Testis (tissue), 3 donors: Measurements from ENCODE around the gene HIPK2. TPM values are rescaled to one million over a fixed set of nuclear protein-coding genes. Genes with fewer than 3 reads are reported as not detected.

Experiments used
- DNase-seq: peaks from one replicate; pipeline ENCODE4 v3.0.0-alpha.2; 2019
- H3K27ac ChIP-seq, 2 donors: fragments of 200-600 bp; sonication (generic); one replicate each; pipeline ENCODE4 v1.5.1; 2019
- H3K27me3 ChIP-seq: fragments of 200-600 bp; sonication (generic); one replicate; pipeline ENCODE4 v1.5.1; 2019
- H3K36me3 ChIP-seq: fragments of 200-600 bp; sonication (generic); one replicate; pipeline ENCODE4 v1.5.1; 2017; ENCODE audit warnings: low read depth; ENCODE audit errors: missing control alignments
- H3K4me1 ChIP-seq: fragments of 200-600 bp; sonication (generic); one replicate; pipeline ENCODE4 v1.5.1; 2019
- H3K4me3 ChIP-seq, 2 donors: fragments of 200-600 bp; sonication (generic); one replicate each; pipeline ENCODE4 v1.5.1; 2017 to 2019
- H3K9me3 ChIP-seq: fragments of 200-600 bp; sonication (generic); one replicate; pipeline ENCODE4 v1.5.1; 2017
- CTCF ChIP-seq, 3 experiments: fragments of 450-650 bp in 2 of 3; fragments of 200-600 bp in 1 of 3; sonication (generic) in 1 of 3; IDR thresholded peaks; one replicate each; pipeline ENCODE4 v1.5.1; 2016 to 2019; ENCODE audit warnings: antibody characterized with exemption in 3 of 3, mild to moderate bottlenecking in 2 of 3, moderate library complexity in 1 of 3
- POLR2A ChIP-seq: fragments of 450-650 bp; IDR thresholded peaks from one replicate; pipeline ENCODE4 v1.6.1; 2017; ENCODE audit warnings: antibody characterized with exemption, mild to moderate bottlenecking, moderate library complexity
- WGBS, 2 donors: methylation state at CpG; one replicate each; pipeline ENCODE4 v1.1.5; 2018; 5-methylcytosine and 5-hydroxymethylcytosine counted together
- intact Hi-C: fragments of 100-400 bp; cut with DNase I; formaldehyde crosslinking; loops from one replicate; pipeline ENCODE4 v1.15.1; 2023; ENCODE audit warnings: low total_unique reads
- polyA plus RNA-seq: library from polyadenylated mRNA; stranded (reverse); fragments of 350-450 nt; fragmentation: Illumina TruSeq; extraction: RNeasy Lipid Tissue Mini Kit (QIAGEN cat#74804); gene quantifications from one replicate; pipeline ENCODE4 v1.2.3, GENCODE V29; 2014; ENCODE audit warnings: low read depth, low replicate concordance; ENCODE audit not compliant: insufficient read depth
- total RNA-seq, 2 donors: library from RNA; depleted of rRNA; stranded (reverse); fragments of >200 nt; gene quantifications; one replicate each; pipeline ENCODE4 v1.2.3, GENCODE V29; 2016

The HIPK2 gene
- total and polyA plus RNA-seq, 3 donors from 2014 or later = 6.3 to 22.4 (median 17.8) TPM

GRCh38 chr7:139663608-139664177 lies 114.1 kb downstream of the HIPK2 start:
- Histone ChIP-seq H3K4me1 (peaks cover 4% of the 10 kb centered on the region), H3K4me3 (no peak overlapping the region), H3K27ac (no peak overlapping the region), H3K27me3 (no peaks in the 10 kb centered on the region), H3K36me3 (no peaks in the 10 kb centered on the region), H3K9me3 (no peaks in the 10 kb centered on the region)
- TF ChIP-seq POLR2A = no peak
- no peak for TF ChIP-seq CTCF (IDR thresholded peaks at IDR 0.05)
- no peak for DNase-seq
- intact Hi-C loops = no loop called here
- 91 to 92% methylated on average over 11 of the region's 11 CpGs for WGBS, 2 donors

- peaks cover 4% of the 10 kb centered on the region for H3K4me1 ChIP-seq
- no peaks in the 10 kb centered on the region for H3K36me3 ChIP-seq
- H3K4me3 ChIP-seq = no peak overlapping the region
- H3K9me3 ChIP-seq = no peaks in the 10 kb centered on the region
- no peak for DNase-seq
- TF ChIP-seq CTCF (IDR thresholded peaks at IDR 0.05) = no peak
- no peak for TF ChIP-seq POLR2A
- intact Hi-C loops = no loop called here
- WGBS, 2 donors = 85 to 88% methylated on average over 3 of the region's 3 CpGs
- H3K27me3 ChIP-seq = no peaks in the 10 kb centered on the region
- H3K27ac ChIP-seq = no peak overlapping the region
Measured at GRCh38 chr7:139661903-139662302, 115.9 kb downstream of the HIPK2 start.

GRCh38 chr7:139661043-139661440 lies 116.8 kb downstream of the HIPK2 start:
- Histone ChIP-seq H3K36me3 (no peaks in the 10 kb centered on the region), H3K27me3 (no peaks in the 10 kb centered on the region), H3K9me3 (no peaks in the 10 kb centered on the region), H3K4me1 (peaks cover 4% of the 10 kb centered on the region), H3K4me3 (no peak overlapping the region), H3K27ac (no peak overlapping the region)
- WGBS, 2 donors = 91 to 98% methylated on average over 2 of the region's 2 CpGs
- intact Hi-C loops = no loop called here
- TF ChIP-seq POLR2A (no peak), CTCF (IDR thresholded peaks at IDR 0.05) (no peak)
- no peak for DNase-seq

GRCh38 chr7:139660317-139661042 lies 117.3 kb downstream of the HIPK2 start:
- 71 to 84% methylated on average over 10 of the region's 10 CpGs for WGBS, 2 donors
- Histone ChIP-seq H3K4me1 (peaks cover 4% of the 10 kb centered on the region), H3K9me3 (no peaks in the 10 kb centered on the region), H3K27ac (no peak overlapping the region), H3K27me3 (no peaks in the 10 kb centered on the region), H3K36me3 (no peaks in the 10 kb centered on the region), H3K4me3 (no peak overlapping the region)
- TF ChIP-seq CTCF (IDR thresholded peaks at IDR 0.05) (no peak), POLR2A (no peak)
- no peak for DNase-seq
- intact Hi-C loops = no loop called here

- no peak overlapping the region for H3K4me3 ChIP-seq
- no peak for DNase-seq
- no peaks in the 10 kb centered on the region for H3K27me3 ChIP-seq
- intact Hi-C loops = no loop called here
- no peak overlapping the region for H3K27ac ChIP-seq
- no peaks in the 10 kb centered on the region for H3K9me3 ChIP-seq
- H3K36me3 ChIP-seq = no peaks in the 10 kb centered on the region
- TF ChIP-seq CTCF (IDR thresholded peaks at IDR 0.05) = no peak
- TF ChIP-seq POLR2A = no peak
- peaks cover 4% of the 10 kb centered on the region for H3K4me1 ChIP-seq
- 93 to 94% methylated on average over 2 of the region's 2 CpGs for WGBS, 2 donors
Measured at GRCh38 chr7:139659922-139660316, 117.9 kb downstream of the HIPK2 start.
